H1 (cell line): Measurements from ENCODE around the gene JUP. TPM values are rescaled to one million over a fixed set of nuclear protein-coding genes. Genes with fewer than 3 reads are reported as not detected.

Source experiments
- CTCF ChIA-PET: fragments of 300-600 bp; sonication (Branson Sonifier 250); formaldehyde crosslinking; loops from one replicate; lab custom pipeline; 2021; ENCODE audit not compliant: partially characterized antibody; lab: Charles Lee
- POLR2A ChIA-PET: fragments of 300-600 bp; sonication (Branson Sonifier 250); formaldehyde crosslinking; loops from one replicate; lab custom pipeline; 2021; ENCODE audit warnings: inconsistent platforms; ENCODE audit not compliant: partially characterized antibody; lab: Charles Lee
- DNase-seq, 2 experiments: peaks; one replicate each; pipeline versions ENCODE4 v3.0.0 to v3.0.0-alpha.2; 2010 to 2022; ENCODE audit warnings: low spot score in 2 of 2, low read depth in 1 of 2, mixed read lengths in 1 of 2
- FAIRE-seq: peaks from 2 replicates; lab custom pipeline; 2011; peaks lifted over from hg19 to GRCh38; lab: Jason Lieb, UNC
- H2AFZ ChIP-seq: 2 replicates; pipeline ENCODE4 v1.8.1; 2012; ENCODE audit warnings: low read length, inconsistent platforms
- H2AK5ac ChIP-seq: 2 replicates; pipeline ENCODE4 v1.6.1; 2013; ENCODE audit warnings: low read depth, low read length
- H2BK120ac ChIP-seq: replicated peaks from 2 replicates; pipeline ENCODE3; 2013; ENCODE audit warnings: low read depth, low read length, inconsistent platforms
- H2BK12ac ChIP-seq: 2 replicates; pipeline ENCODE4 v1.6.1; 2013; ENCODE audit warnings: low read depth, low read length
- H2BK15ac ChIP-seq: 2 replicates; pipeline ENCODE4 v1.6.1; 2013; ENCODE audit warnings: low read length
- H2BK20ac ChIP-seq: 2 replicates; pipeline ENCODE4 v1.6.1; 2013; ENCODE audit warnings: low read length
- H2BK5ac ChIP-seq: 2 replicates; pipeline ENCODE4 v1.6.1; 2013; ENCODE audit warnings: low read depth, low read length
- H3K14ac ChIP-seq: 2 replicates; pipeline ENCODE4 v1.6.1; 2013; ENCODE audit warnings: inconsistent platforms; ENCODE audit not compliant: insufficient read length
- H3K18ac ChIP-seq: 2 replicates; pipeline ENCODE4 v1.6.1; 2013; ENCODE audit warnings: low read length; ENCODE audit errors: extremely low read depth
- H3K23ac ChIP-seq: 2 replicates; pipeline ENCODE4 v1.6.1; 2013; ENCODE audit warnings: inconsistent platforms; ENCODE audit not compliant: insufficient read length
- H3K23me2 ChIP-seq: 2 replicates; pipeline ENCODE4 v1.6.1; 2013; ENCODE audit warnings: low read depth, low read length
- H3K27ac ChIP-seq: 2 replicates; pipeline ENCODE4 v1.6.1; 2011; ENCODE audit warnings: low read depth, low read length, inconsistent platforms
- H3K27me3 ChIP-seq, 4 experiments: replicated peaks in 1 of 4; 1 replicate in 1 of 4; 2 replicates in 3 of 4; pipeline versions ENCODE4 v1.6.1 to v1.8.1; 2011 to 2013; ENCODE audit warnings: low read length in 3 of 4, mild to moderate bottlenecking in 3 of 4, inconsistent platforms in 2 of 4, mixed read lengths in 2 of 4, moderate library complexity in 1 of 4; ENCODE audit not compliant: control insufficient read depth in 3 of 4, insufficient read depth in 3 of 4; ENCODE audit errors: extremely low read depth in 1 of 4
- H3K36me3 ChIP-seq, 4 experiments: 2 replicates each; pipeline versions ENCODE4 v1.6.1 to v1.8.1; 2011 to 2013; ENCODE audit warnings: mild to moderate bottlenecking in 4 of 4, low read length in 3 of 4, moderate library complexity in 2 of 4, control low read depth in 1 of 4, inconsistent platforms in 1 of 4; ENCODE audit not compliant: insufficient read depth in 4 of 4, control insufficient read depth in 2 of 4
- H3K4ac ChIP-seq: replicated peaks from 2 replicates; pipeline ENCODE3; 2013; ENCODE audit warnings: low read length, low read depth, mixed read lengths, inconsistent platforms; ENCODE audit not compliant: insufficient read length
- H3K4me1 ChIP-seq, 4 experiments: replicated peaks in 1 of 4; 1 replicate in 1 of 4; 2 replicates in 3 of 4; pipeline versions ENCODE4 v1.6.1 to v1.8.1; 2011 to 2013; ENCODE audit warnings: low read length in 3 of 4, inconsistent platforms in 2 of 4, mixed read lengths in 1 of 4; ENCODE audit not compliant: insufficient read depth in 4 of 4, control insufficient read depth in 3 of 4
- H3K4me2 ChIP-seq, 2 experiments: 2 replicates each; pipeline versions ENCODE4 v1.6.1 to v1.8.1; 2011 to 2013; ENCODE audit warnings: low read depth in 2 of 2, low read length in 2 of 2, control low read depth in 1 of 2, inconsistent platforms in 1 of 2, mild to moderate bottlenecking in 1 of 2; ENCODE audit not compliant: insufficient read depth in 1 of 2
- H3K4me3 ChIP-seq, 4 experiments: fragments of 200-600, 300-600 bp in 1 of 4; sonication (generic), shearing (Covaris generic), sonication (Bioruptor Twin) in 1 of 4; 2 replicates each; pipeline versions ENCODE4 v1.5.1 to v1.8.1; 2011 to 2016; ENCODE audit warnings: low read length in 4 of 4, low read depth in 3 of 4, control low read depth in 2 of 4, inconsistent platforms in 2 of 4, mild to moderate bottlenecking in 2 of 4, mixed read lengths in 1 of 4, moderate library complexity in 1 of 4; ENCODE audit not compliant: insufficient read depth in 2 of 4; ENCODE audit errors: extremely low read depth in 1 of 4
- H3K56ac ChIP-seq: replicated peaks from 2 replicates; pipeline ENCODE3; 2013; ENCODE audit warnings: low read depth, mild to moderate bottlenecking, mixed read lengths, low read length, inconsistent platforms; ENCODE audit not compliant: insufficient read length
- H3K79me1 ChIP-seq: 2 replicates; pipeline ENCODE4 v1.6.1; 2013; ENCODE audit warnings: low read depth, low read length, control low read depth
- H3K79me2 ChIP-seq, 2 experiments: 2 replicates each; pipeline versions ENCODE4 v1.6.1 to v1.8.1; 2012 to 2013; ENCODE audit warnings: low read length in 2 of 2, mild to moderate bottlenecking in 2 of 2, inconsistent platforms in 1 of 2; ENCODE audit not compliant: insufficient read depth in 2 of 2, control insufficient read depth in 1 of 2
- H3K9ac ChIP-seq, 4 experiments: replicated peaks in 1 of 4; 1 replicate in 1 of 4; 2 replicates in 3 of 4; pipeline versions ENCODE4 v1.6.1 to v1.8.1; 2011 to 2013; ENCODE audit warnings: low read depth in 3 of 4, low read length in 3 of 4, control low read depth in 2 of 4, mild to moderate bottlenecking in 2 of 4, moderate library complexity in 2 of 4, inconsistent platforms in 1 of 4; ENCODE audit errors: extremely low read depth in 1 of 4
- H3K9me3 ChIP-seq, 2 experiments: 2 replicates each; pipeline versions ENCODE4 v1.6.1 to v1.8.1; 2012 to 2013; ENCODE audit warnings: mild to moderate bottlenecking in 2 of 2, moderate library complexity in 2 of 2, control low read depth in 1 of 2, inconsistent platforms in 1 of 2, low read depth in 1 of 2, low read length in 1 of 2, mixed read lengths in 1 of 2; ENCODE audit not compliant: insufficient read depth in 2 of 2
- H4K20me1 ChIP-seq, 2 experiments: replicated peaks in 1 of 2; 2 replicates each; pipeline versions ENCODE3 to v1.8.1; 2011 to 2013; ENCODE audit warnings: inconsistent platforms in 2 of 2, low read length in 2 of 2, mild to moderate bottlenecking in 1 of 2; ENCODE audit not compliant: insufficient read depth in 2 of 2, control insufficient read depth in 1 of 2
- H4K5ac ChIP-seq: 2 replicates; pipeline ENCODE4 v1.6.1; 2013; ENCODE audit warnings: low read length, low read depth, mixed read lengths, inconsistent platforms; ENCODE audit not compliant: insufficient read length
- H4K8ac ChIP-seq: 2 replicates; pipeline ENCODE4 v1.8.0; 2013; ENCODE audit warnings: mild to moderate bottlenecking, moderate library complexity, low read length, inconsistent platforms; ENCODE audit not compliant: insufficient read depth; ENCODE audit errors: extremely low read depth
- H4K91ac ChIP-seq: replicated peaks from 2 replicates; pipeline ENCODE3; 2013; ENCODE audit warnings: low read length, mixed read lengths, inconsistent platforms; ENCODE audit not compliant: insufficient read length
- KDM1A ChIP-seq: fragments of 200-600, 300-600 bp; sonication (generic); IDR thresholded peaks from 2 replicates; pipeline ENCODE4 v1.7.1; 2016; ENCODE audit warnings: mild to moderate bottlenecking, low read length, borderline replicate concordance
- MAX ChIP-seq: IDR thresholded peaks from 2 replicates; pipeline ENCODE4 v1.6.1; 2012; ENCODE audit warnings: inconsistent platforms
- TCF12 ChIP-seq: IDR thresholded peaks from 2 replicates; pipeline ENCODE4 v1.6.1; 2011; ENCODE audit warnings: low read depth, mild to moderate bottlenecking, low read length
- WGBS, 2 experiments: shearing (Covaris generic) in 1 of 2; methylation state at CpG; one replicate each; pipeline versions ENCODE4 v1.1.6 to v1.1.7; 2013 to 2015; ENCODE audit warnings: low lambda C conversion rate in 2 of 2, mixed read lengths in 2 of 2, inconsistent platforms in 1 of 2, low coverage in 1 of 2, missing lambda C conversion rate in 1 of 2; ENCODE audit not compliant: insufficient replicate concordance in 2 of 2, insufficient coverage in 1 of 2, insufficient read length in 1 of 2; ENCODE audit errors: extremely low coverage in 1 of 2, missing lambda C conversion rate in 1 of 2; 5-methylcytosine and 5-hydroxymethylcytosine counted together
- polyA plus RNA-seq, 7 experiments: library from polyadenylated mRNA; depleted of rRNA in 3 of 7; stranded (reverse) in 5 of 7; unstranded in 2 of 7; fragments of >200 nt in 5 of 7; fragments of 200-250 nt in 2 of 7; gene quantifications; 1 replicate in 5 of 7; 2 replicates in 1 of 7; 4 replicates in 1 of 7; pipeline versions ENCODE4 v1.2.1 to v1.2.3, GENCODE V29; 2011 to 2013; ENCODE audit warnings: missing spikeins in 2 of 7, mixed read lengths in 2 of 7
- total RNA-seq: library from RNA; stranded (reverse); fragmentation: NEBNext Ultra II Directional; extraction: Animal tissue kit (Norgen Biotek cat#: 25700); gene quantifications from 2 replicates; pipeline ENCODE4 v1.2.1, GENCODE V29; 2021

JUP gene
- total and polyA plus RNA-seq, 2 of the 8 experiments (the other 6 are each of a cell fraction or from before 2014, with no cell fraction given) = 62.8 to 102 TPM

GRCh38 chr17:41796121-41796895 is 9.8 kb upstream of the JUP start:
- CTCF ChIA-PET = interaction anchor here (0.6 to 10.9 kb wide), 6 partner anchors 8 to 168 kb away, joined by 3 to 149 read pairs (median 3); partner anchors contain the start of gene JUP
- Histone ChIP-seq H3K4ac (no peak overlapping the region), H3K27ac (no peak overlapping the region), H2BK15ac (no peak overlapping the region), H2BK120ac (no peak overlapping the region), H3K9ac (no peak overlapping the region), H3K4me3 (no peak overlapping the region), H3K79me2 (no peaks in the 10 kb centered on the region), H2BK20ac (no peak overlapping the region), H3K4me1 (peaks cover 10 to 29% (median 23%) of the 10 kb centered on the region in 4 experiments), H4K20me1 (no peaks in the 10 kb centered on the region), H3K79me1 (no peaks in the 10 kb centered on the region), H2BK12ac (no peak overlapping the region), H3K4me2 (no peak overlapping the region), H3K23ac (no peak overlapping the region), H3K56ac (no peak overlapping the region), H2BK5ac (no peak overlapping the region), H3K36me3 (no peaks in the 10 kb centered on the region), H3K18ac (no peak overlapping the region), H4K91ac (no peak overlapping the region), H3K27me3 (peaks cover 0 to 4% (median 2%) of the 10 kb centered on the region in 4 experiments; a peak in 4 of 7 replicates), H4K5ac (no peak overlapping the region), H3K9me3 (no peaks in the 10 kb centered on the region), H4K8ac (0 out of 2 replicates have a peak overlapping the region, but pooled peaks have one; percentile 3), H2AFZ (no peak overlapping the region), H3K14ac (no peak overlapping the region), H3K23me2 (peaks cover 2% of the 10 kb centered on the region; the same call in 1 of the 2 replicates), H2AK5ac (no peak overlapping the region)
- POLR2A ChIA-PET = interaction anchor here (0.7 to 4.2 kb wide), 6 partner anchors 9 to 108 kb away, joined by 3 to 41 read pairs (median 3); partner anchors contain the start of gene JUP
- 91% methylated on average over 10 of the region's 10 CpGs; no CpG with 5 or more reads in 1 of the 2 experiments for WGBS, 2 experiments
- TF ChIP-seq MAX = no peak
- TF ChIP-seq TCF12 = no peak
- no peak for TF ChIP-seq KDM1A
- FAIRE-seq = no peak
- no peak for DNase-seq
